ENCODE measurements around the gene CHRM5. TPM values are rescaled to one million over a fixed set of nuclear protein-coding genes. Genes with fewer than 3 reads are reported as not detected.

Gene CHRM5
- polyA plus RNA-seq (0.01 to 0.02 TPM in 2 of 3 replicates, not detected in the other), polyA minus RNA-seq (0.03 TPM in 1 of 3 replicates, not detected in the others)
- polyA plus RNA-seq (2011; ENCODE audit: low read depth), result not detected
- polyA plus RNA-seq (2011; cell fraction: cytosol; rRNA removed), result not detected in 2 replicates
- not detected in 2 replicates for polyA plus RNA-seq (2011; cell fraction: nucleus; rRNA removed)
- polyA plus RNA-seq (2012; ENCODE audit: low replicate concordance), result 0.27 TPM in 1 of 2 replicates, not detected in the other
- polyA minus RNA-seq (2011; cell fraction: cytosol; rRNA and poly(A)+ RNA removed), result not detected
- not detected in 2 replicates for polyA minus RNA-seq (2011; cell fraction: nucleus; rRNA and poly(A)+ RNA removed)

GRCh38 chr15:33968224-33968623 lies at the start of gene CHRM5:
Gene CHRM5, plus strand, starts transcription at chr15:33968497. Its CDS starts 94,221 bp downstream, at chr15:34062718.
- H3K4me2 ChIP-seq (ENCODE audit: control insufficient read depth, extremely low read depth, insufficient read depth, low read depth, low read length), result no peak within 1 kb of the TSS
- H3K9ac ChIP-seq (ENCODE audit: control insufficient read depth, extremely low read depth, insufficient read depth, low read length), result no peak within 1 kb of the TSS
- H3K27me3 ChIP-seq (ENCODE audit: control insufficient read depth, extremely low read depth, insufficient read depth, low read length), result no peaks in the 10 kb centered on the region
- no peaks in the 10 kb centered on the region for H3K9me3 ChIP-seq (ENCODE audit: control insufficient read depth, low read depth, low read length)
- no peak for TF ChIP-seq CTCF (optimal IDR thresholded peaks at IDR 0.05 in 1 of 3, IDR thresholded peaks at IDR 0.05 in 1 of 3, conservative IDR thresholded peaks at IDR 0.05 in 1 of 3; ENCODE audit: extremely low read depth in 1 of 3, insufficient read depth in 2 of 3, low read length in 3 of 3)
- TF ChIP-seq EZH2 (IDR thresholded peaks at IDR 0.05; ENCODE audit: low read length), result no peak
- H3K79me2 ChIP-seq (ENCODE audit: control insufficient read depth, insufficient read depth, low read length), result no peaks in the 10 kb centered on the region
- no peaks in the 10 kb centered on the region for H3K36me3 ChIP-seq (ENCODE audit: control insufficient read depth in 2 of 2, extremely low read depth in 1 of 2, insufficient read depth in 2 of 2, low read length in 2 of 2)
- H2AFZ ChIP-seq (ENCODE audit: control insufficient read depth, low read length), result no peak within 1 kb of the TSS
- FAIRE-seq (no peak), DNase-seq (ENCODE audit: low read depth, low spot score) (no peak)
- no peak within 1 kb of the TSS for H3K4me3 ChIP-seq (ENCODE audit: control insufficient read depth in 2 of 3, extremely low read depth in 1 of 3, insufficient read depth in 2 of 3, low read depth in 1 of 3, low read length in 3 of 3)
- H3K9me1 ChIP-seq (ENCODE audit: control insufficient read depth, extremely low read depth, insufficient read depth, low read length), result no peaks in the 10 kb centered on the region
- no peak within 1 kb of the TSS for H3K27ac ChIP-seq (ENCODE audit: control insufficient read depth, insufficient read depth, low read length)
- dilution Hi-C loops (cut with MboI; ENCODE audit: extremely low pct_ligation_motif_present, low sequenced_read_pairs), result loop anchor here (25.0 kb wide), 1 partner anchor 231 kb away; no protein-coding TSS in a partner anchor
- H3K4me1 ChIP-seq (ENCODE audit: control insufficient read depth, extremely low read depth, insufficient read depth, low read length), result no peaks in the 10 kb centered on the region
- H4K20me1 ChIP-seq (ENCODE audit: control insufficient read depth, extremely low read depth, insufficient read depth, low read length), result no peaks in the 10 kb centered on the region

GRCh38 chr15:33923446-33923845 lies 44.9 kb upstream of the CHRM5 start:
- Histone ChIP-seq H3K4me2 (ENCODE audit: control insufficient read depth, extremely low read depth, insufficient read depth, low read depth, low read length) (no peak overlapping the region), H4K20me1 (ENCODE audit: control insufficient read depth, extremely low read depth, insufficient read depth, low read length) (no peaks in the 10 kb centered on the region), H3K9me1 (ENCODE audit: control insufficient read depth, extremely low read depth, insufficient read depth, low read length) (no peaks in the 10 kb centered on the region), H3K36me3 (ENCODE audit: control insufficient read depth in 2 of 2, extremely low read depth in 1 of 2, insufficient read depth in 2 of 2, low read length in 2 of 2) (no peaks in the 10 kb centered on the region), H3K9ac (ENCODE audit: control insufficient read depth, extremely low read depth, insufficient read depth, low read length) (no peak overlapping the region), H3K4me3 (ENCODE audit: control insufficient read depth in 2 of 3, extremely low read depth in 1 of 3, insufficient read depth in 2 of 3, low read depth in 1 of 3, low read length in 3 of 3) (no peak overlapping the region), H3K9me3 (ENCODE audit: control insufficient read depth, low read depth, low read length) (no peaks in the 10 kb centered on the region), H3K27me3 (ENCODE audit: control insufficient read depth, extremely low read depth, insufficient read depth, low read length) (no peaks in the 10 kb centered on the region), H3K79me2 (ENCODE audit: control insufficient read depth, insufficient read depth, low read length) (no peaks in the 10 kb centered on the region), H3K4me1 (ENCODE audit: control insufficient read depth, extremely low read depth, insufficient read depth, low read length) (no peaks in the 10 kb centered on the region), H3K27ac (ENCODE audit: control insufficient read depth, insufficient read depth, low read length) (no peak overlapping the region), H2AFZ (ENCODE audit: control insufficient read depth, low read length) (no peak overlapping the region)
- dilution Hi-C loops (cut with MboI; ENCODE audit: extremely low pct_ligation_motif_present, low sequenced_read_pairs), result no loop called here
- FAIRE-seq (no peak), DNase-seq (ENCODE audit: low read depth, low spot score) (no peak)
- no peak for TF ChIP-seq CTCF (optimal IDR thresholded peaks at IDR 0.05 in 1 of 3, IDR thresholded peaks at IDR 0.05 in 1 of 3, conservative IDR thresholded peaks at IDR 0.05 in 1 of 3; ENCODE audit: extremely low read depth in 1 of 3, insufficient read depth in 2 of 3, low read length in 3 of 3)
- no peak for TF ChIP-seq EZH2 (IDR thresholded peaks at IDR 0.05; ENCODE audit: low read length)
